Inferior parietal cortex (tissue), 1 donor: ENCODE data around the gene SYNDIG1.

Source experiments
- DNase-seq: peaks from one replicate; pipeline ENCODE4 v3.0.0-alpha.2; 2016; ENCODE audit errors: extremely low spot score

Gene SYNDIG1

GRCh38 chr20:24658920-24659660 lies 189.7 kb downstream of the SYNDIG1 start:
- DNase-seq, result no peak

GRCh38 chr20:24659835-24660234 lies 190.4 kb downstream of the SYNDIG1 start:
- no peak for DNase-seq

DNA sequence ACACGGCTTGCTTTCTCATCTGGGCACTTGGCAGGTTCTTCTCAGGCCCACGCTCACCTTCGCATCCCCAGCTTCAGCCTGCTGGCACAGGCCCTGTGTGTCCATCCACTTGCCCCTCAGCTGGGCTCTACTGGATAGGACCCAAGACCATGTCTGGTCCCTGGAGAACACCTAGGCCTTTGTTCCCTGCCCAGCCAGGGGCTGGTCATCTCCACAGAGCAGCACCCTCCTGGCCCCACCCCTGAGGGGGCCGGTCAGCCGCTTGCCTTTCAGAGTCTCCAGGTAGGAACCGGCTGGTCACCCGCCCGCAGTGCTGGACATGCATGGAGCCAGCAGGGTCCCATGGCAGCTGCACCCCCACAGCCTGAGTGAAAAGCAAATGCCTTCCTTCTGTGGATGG lies 191.2 kb downstream of the SYNDIG1 start:
- no peak for DNase-seq

DNA sequence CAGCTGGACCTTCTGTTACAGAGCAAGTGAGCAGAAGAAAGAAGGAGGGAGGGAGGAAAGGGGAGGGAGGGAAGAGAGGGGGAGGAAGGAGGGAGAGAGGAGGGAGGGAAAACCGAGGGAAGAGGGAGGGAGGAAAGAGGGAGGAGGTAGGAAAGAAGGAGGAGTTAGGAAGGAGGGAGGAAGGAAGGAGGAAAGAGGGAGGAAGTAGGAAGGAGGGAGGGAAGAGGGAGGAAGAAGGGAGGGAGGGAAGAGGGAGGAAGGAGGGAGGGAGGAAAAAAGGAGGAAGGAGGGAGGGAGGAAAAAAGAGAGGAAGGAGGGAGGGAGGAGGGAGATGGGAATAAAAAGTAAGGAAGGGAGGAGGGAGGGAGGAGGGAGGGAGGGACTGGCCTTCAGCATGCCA lies 191.8 kb downstream of the SYNDIG1 start:
- DNase-seq, result no peak

DNA sequence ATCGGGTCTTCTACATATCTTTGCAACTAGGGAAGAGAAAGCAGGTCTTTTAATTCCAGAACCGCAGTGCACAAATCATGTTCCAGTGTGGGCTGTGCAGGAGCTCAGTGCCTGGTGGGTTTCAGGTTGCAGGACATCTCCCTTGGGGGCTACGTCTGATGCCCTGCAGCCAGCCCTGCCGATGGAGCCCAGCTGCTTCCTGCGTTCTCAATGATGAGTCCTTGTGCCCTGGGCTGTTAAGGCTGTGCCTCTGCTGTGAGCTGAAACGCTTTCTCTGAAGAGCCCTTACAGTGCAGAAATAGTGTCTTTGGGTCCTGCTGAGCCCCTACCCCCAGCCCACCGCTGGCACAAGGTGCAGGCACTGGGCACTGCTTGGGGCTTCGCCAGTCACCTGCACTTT lies 192.9 kb downstream of the SYNDIG1 start:
- DNase-seq, result no peak

GRCh38 chr20:24662752-24663365 lies 193.4 kb downstream of the SYNDIG1 start:
- no peak for DNase-seq

DNA sequence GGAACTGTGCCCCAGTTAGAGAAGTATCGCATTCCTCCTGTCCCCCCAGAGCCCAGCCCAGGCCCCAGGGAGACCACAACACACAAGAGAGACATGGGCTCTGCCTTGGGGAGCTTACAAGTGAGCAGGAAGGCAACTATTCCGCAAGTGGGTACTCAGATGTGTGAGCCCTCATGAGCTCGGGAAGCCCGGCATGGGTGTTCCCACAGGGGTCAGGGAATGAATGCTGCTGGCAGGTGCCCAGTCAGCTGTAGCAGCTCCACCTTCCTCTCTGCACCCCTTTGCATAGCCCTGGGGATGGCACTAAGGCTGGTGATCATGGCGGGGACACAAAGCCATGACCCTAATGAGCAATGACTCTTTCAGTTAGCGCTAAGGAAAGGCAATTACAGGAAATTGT lies 194.1 kb downstream of the SYNDIG1 start:
- no peak for DNase-seq

DNA sequence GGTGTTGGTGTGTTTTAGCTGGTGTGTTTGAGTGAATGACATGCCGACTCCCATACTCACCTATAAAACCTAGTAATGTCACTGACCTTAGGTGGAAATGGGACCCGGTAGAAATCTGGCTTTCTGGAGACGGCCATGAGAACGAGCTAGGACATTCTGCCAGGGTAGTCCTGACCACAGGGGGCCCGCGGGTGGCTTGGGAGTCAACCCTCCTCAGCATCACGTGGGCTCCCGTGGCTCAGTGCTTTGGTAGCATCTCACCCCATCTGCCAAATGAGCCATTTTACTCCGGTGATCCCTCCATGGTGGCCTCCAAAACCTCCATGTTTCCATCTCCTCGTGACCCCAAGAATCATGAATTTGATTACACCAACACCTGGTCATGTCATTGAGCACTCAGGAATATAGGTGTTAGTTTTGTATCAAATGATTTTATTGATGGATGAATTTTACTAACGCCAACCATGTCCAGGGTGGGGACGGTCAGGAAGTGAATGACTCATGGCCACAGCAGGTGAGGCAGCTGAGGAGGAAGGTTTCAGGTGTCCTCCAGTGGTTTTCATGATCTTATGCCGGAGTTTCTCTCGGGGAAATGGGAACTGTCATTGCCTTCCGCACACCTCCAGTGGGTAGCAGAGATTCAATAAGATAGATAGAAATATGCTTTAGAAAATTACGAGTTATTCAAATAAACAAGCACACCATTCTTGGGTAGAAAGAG lies 195.0 kb downstream of the SYNDIG1 start:
- no peak for DNase-seq

GRCh38 chr20:24665196-24665595 lies 195.8 kb downstream of the SYNDIG1 start:
- no peak for DNase-seq

GRCh38 chr20:24665741-24666191 lies 196.3 kb downstream of the SYNDIG1 start:
- no peak for DNase-seq

DNA sequence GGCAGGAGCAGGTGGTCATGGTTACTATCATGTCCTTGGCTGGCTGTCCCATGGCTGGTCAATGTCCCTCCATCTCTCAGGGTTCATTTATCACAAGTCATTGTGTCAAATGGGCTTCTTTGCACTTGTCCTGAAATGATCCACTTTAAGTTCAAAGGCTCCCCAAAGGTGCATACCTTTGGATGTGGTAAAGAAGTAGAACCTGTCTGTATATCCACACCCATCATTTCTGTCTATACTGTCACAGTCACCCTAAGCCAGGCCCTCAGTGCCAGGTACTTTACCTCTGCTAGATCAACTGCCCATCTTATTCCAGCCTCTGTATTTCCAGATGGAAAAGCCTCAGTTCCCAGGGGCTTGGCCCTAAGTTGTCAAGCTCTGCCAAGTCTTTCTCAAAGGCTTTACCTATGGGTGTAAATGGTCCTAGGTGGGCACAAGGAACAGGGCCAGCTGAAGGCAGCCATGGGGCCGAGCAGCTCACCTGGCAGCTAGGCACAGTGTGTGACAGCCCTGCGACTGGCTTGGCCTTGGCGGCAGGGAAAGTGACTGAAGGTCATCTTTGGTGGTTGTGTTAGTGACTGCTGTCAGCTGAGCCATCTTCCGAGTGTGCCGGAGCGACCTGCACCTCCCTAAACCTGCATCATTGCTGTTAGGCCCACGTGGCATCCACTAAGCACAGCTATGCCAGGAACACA lies 198.4 kb downstream of the SYNDIG1 start:
- DNase-seq, result no peak

- no peak for DNase-seq
These were observed 198.9 kb downstream of the SYNDIG1 start for GRCh38 chr20:24668384-24668702.

DNA sequence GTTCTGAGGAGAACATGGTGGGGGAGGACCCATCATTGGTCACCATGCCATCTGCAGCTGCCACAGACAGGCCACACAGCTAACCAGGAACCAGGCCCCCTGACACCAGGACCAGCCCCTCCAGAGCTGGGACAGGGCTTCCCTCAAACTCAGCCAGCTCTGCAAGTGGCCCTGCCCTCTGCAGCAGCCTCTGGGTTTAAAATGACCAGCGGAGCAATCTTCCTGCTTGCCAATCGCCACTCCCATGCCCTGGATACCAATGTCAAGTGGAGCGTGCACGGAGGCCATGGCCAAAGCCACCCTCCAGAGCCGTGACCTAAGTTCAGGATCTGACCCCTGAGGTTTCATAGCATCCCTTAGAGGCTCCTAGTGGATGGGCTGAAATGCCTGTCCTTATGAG lies 199.4 kb downstream of the SYNDIG1 start:
- DNase-seq, result no peak

GRCh38 chr20:24669701-24670100 lies 200.3 kb downstream of the SYNDIG1 start:
- no peak for DNase-seq

- no peak for DNase-seq
These were observed 201.0 kb downstream of the SYNDIG1 start for GRCh38 chr20:24670341-24670872.

- DNase-seq, result no peak
These were observed 201.6 kb downstream of the SYNDIG1 start for GRCh38 chr20:24670981-24671380.

DNA sequence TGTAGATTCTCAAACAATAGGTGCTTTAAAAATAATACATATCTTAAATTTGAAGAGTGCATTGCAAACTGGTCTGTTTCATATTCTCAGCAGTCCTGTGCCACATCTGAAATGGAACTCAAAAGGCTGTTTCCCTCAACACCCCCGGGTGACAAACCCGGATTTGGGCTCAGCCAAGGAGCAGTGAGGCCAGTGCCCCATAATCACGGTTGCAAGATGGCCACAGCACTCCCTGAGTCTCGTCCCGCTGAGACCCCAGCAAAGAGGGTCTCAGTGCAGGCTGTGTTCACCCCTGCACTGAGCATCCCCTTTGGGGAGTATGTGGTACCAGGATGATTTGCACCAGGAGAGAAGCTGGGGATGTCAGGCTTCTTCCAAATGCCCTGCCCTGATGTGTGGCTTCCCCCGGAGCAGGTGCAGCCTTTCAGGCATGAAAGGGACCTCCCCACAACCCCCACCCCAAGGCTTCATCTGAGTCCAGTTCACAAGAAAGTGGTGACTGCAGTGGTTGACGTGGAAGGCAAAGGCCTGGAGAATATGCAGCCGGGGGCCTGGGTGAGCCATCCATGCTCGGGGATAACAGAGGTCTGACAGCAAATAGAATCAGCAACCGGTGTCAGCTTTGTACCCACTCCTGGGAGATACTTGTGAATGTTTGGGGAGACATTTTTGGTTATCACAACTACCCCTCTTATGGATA lies 202.9 kb downstream of the SYNDIG1 start:
- no peak for DNase-seq

DNA sequence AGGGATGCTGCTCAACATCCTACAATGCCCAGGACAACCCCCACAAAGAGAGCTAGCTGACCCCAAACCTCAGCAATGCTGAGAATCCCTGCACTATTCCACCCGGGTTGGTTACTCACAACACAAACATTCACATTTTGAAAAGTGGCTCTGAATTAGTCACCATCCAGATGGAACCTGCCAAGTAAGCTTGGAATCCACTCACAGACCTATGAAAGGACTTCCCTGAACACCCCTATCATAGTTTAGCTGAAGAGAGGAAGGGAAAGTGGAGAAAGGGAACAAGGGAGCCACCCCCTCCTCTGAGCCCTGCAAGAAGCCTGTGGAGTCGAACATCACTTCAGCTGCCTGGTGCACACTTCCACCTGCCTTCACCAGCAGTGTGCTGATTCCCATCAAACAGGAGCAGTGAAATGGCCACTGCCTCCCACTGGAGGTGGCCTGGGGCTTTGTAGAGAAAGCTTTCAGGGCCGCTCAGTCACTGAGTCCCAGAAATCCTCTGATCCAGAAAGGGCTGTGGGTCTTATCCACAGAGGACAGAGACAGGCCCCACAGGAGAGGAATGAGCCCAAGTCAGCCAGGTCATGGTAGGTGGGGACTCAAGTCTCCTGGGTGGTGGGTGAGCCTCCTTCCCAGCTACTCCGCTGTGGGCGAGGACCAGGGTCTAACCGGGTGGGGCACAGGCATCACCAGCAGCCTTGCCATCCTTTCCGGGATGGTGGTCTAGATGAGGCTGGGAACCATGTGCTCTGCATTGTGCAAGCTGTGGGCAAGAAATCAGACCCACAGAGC lies 203.7 kb downstream of the SYNDIG1 start:
- peak; percentile 33 for DNase-seq

DNA sequence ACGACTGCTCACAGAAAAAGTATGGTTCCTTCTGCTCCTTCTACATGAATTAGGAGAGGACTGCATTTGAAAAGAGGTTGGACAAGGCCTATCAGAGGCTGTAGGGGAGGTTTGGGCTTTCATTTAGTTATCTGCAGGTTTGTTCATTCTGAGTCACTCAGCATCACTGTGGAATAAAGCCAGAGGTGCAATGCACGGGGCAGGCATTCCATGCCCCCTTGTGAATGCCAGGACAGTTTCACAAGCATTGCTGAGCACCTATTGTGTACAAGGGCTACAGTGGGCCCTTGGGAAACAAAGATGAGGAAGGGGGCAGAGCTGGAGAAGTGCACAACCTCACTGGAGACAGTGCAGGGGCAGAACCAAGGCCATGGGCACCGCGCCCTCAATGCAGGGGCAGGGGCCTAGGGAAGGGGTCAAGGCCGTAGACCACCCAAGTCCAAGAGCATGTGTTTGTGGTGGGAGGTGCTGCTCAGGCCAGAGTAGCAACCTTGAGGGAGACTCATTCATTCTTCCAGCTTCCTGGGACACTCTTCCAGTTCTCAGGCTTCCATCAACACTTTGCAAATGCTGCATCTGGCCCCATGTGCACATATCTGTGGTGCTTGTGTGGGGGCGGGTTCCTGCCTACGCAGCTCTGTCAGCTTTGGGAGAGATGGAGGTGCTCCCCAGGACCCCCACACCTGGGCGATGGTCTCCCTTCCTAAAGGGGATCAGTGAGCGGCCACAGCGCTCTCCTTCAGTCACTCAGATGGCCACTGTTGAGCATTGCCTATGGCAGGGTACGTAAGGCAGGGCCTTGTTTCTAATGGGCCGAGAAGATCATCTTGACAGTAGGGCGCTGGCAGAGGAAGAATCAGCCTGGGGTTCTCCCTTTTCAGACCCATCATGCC lies 204.5 kb downstream of the SYNDIG1 start:
- no peak for DNase-seq
